Glomerular visceral epithelial cell (primary cell): ENCODE data around the gene ST6GALNAC1.

Source experiments
- DNase-seq: peaks from one replicate; pipeline ENCODE4 v3.0.0-alpha.2; 2016; ENCODE audit errors: extremely low spot score

Gene ST6GALNAC1

DNA sequence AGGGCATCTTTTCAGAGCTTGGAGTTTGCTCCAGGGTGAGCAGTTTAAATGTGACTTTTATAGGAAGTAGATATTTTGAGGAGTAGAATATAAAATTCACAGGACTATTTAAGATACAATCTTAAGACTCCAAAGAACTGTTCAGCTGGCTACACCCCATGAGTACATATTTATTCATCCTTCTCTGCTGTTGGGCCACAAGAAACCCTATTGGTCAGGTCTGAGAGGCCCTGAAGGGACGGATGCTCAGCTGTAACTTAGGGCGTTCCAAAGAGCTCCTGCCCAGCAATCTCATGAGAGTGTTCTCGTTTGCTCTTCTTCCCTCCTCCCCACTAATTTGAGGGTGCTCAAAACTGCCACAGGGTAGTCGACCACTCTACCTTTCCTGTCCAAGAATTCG is 65.2 kb downstream of the ST6GALNAC1 start:
- no peak for DNase-seq

DNA sequence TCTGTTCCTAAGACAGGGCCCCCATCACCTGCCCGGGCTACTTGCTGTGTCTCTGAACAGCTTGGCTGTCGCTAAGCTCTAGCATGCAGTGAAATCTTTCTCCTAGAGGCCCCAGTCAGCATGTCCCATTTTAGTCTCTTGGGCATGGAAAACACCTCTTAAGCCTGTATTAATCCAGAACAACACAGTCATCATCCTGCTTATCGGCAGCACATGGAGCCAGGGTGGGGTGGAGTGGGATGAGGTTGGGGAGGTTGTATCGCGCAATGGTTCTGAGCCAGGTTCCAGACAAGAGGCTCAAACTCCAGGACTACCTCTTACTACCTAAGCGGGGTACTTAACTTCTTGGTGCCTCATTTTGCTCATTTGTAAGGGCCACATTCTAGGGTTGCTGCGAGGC is 65.7 kb downstream of the ST6GALNAC1 start:
- DNase-seq = no peak

GRCh38 chr17:76576189-76576588 is 67.4 kb downstream of the ST6GALNAC1 start:
- no peak for DNase-seq

DNA sequence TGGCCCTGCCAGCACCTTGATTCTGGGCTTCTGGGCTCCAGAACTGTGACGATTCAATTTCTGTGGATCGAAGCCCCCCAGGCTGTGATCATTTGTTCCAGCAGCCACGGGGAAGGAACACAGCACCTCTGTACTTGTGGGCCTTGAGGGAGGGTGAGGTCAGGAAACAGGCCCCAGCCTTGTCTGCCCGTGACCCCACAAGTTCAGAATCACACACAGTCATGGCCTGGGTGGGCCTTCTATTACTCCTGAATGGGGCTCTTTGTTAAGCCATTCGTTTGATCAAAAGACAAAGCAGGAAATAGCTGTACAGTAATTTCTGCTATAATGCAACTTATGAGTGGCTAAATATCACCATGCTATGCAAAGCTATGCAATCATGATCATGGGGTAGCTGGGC is 68.0 kb downstream of the ST6GALNAC1 start:
- no peak for DNase-seq
